Liver (tissue), 9 donors: ENCODE data around the gene IGSF1. TPM values are rescaled to one million over a fixed set of nuclear protein-coding genes. Genes with fewer than 3 reads are reported as not detected.

Experiments
- DNase-seq: peaks from one replicate; pipeline ENCODE4 v3.0.0-alpha.2; 2017; ENCODE audit warnings: low spot score
- H3K27ac ChIP-seq, 2 donors: one replicate each; pipeline ENCODE4 v1.7.0; 2013; ENCODE audit warnings: inconsistent platforms in 2 of 2, low read length in 2 of 2, control low read depth in 1 of 2, low read depth in 1 of 2, mild to moderate bottlenecking in 1 of 2
- H3K27me3 ChIP-seq, 4 donors: one replicate each; pipeline versions ENCODE4 v1.6.1 to v1.7.0; 2013; ENCODE audit warnings: low read length in 3 of 4, inconsistent platforms in 1 of 4, mild to moderate bottlenecking in 1 of 4, moderate library complexity in 1 of 4; ENCODE audit not compliant: control insufficient read depth in 4 of 4, insufficient read depth in 4 of 4
- H3K36me3 ChIP-seq, 4 donors: one replicate each; pipeline versions ENCODE4 v1.6.1 to v1.7.0; 2013; ENCODE audit warnings: low read length in 3 of 4, mild to moderate bottlenecking in 3 of 4, low read depth in 1 of 4, moderate library complexity in 1 of 4; ENCODE audit not compliant: control insufficient read depth in 4 of 4, insufficient read depth in 3 of 4
- H3K4me1 ChIP-seq, 4 donors: one replicate each; pipeline versions ENCODE4 v1.6.1 to v1.7.0; 2013; ENCODE audit warnings: low read length in 3 of 4, mild to moderate bottlenecking in 3 of 4, moderate library complexity in 1 of 4; ENCODE audit not compliant: control insufficient read depth in 4 of 4, insufficient read depth in 4 of 4
- H3K4me3 ChIP-seq, 3 donors: one replicate each; pipeline versions ENCODE4 v1.6.1 to v1.7.0; 2013; ENCODE audit warnings: low read length in 3 of 3, control low read depth in 1 of 3, low read depth in 1 of 3, mild to moderate bottlenecking in 1 of 3
- H3K9ac ChIP-seq, 2 donors: one replicate each; pipeline ENCODE4 v1.7.0; 2013; ENCODE audit warnings: low read length in 2 of 2, mild to moderate bottlenecking in 2 of 2, moderate library complexity in 2 of 2, control low read depth in 1 of 2, low read depth in 1 of 2
- H3K9me3 ChIP-seq, 4 donors: one replicate each; pipeline versions ENCODE4 v1.6.1 to v1.7.0; 2013; ENCODE audit warnings: low read length in 3 of 4; ENCODE audit not compliant: control insufficient read depth in 4 of 4
- EGR1 ChIP-seq, 2 donors: IDR thresholded peaks; 2 replicates each; pipeline ENCODE4 v1.6.1; 2016 to 2018; ENCODE audit warnings: antibody characterized with exemption in 2 of 2, low read depth in 2 of 2
- FOXA1 ChIP-seq: IDR thresholded peaks from 2 replicates; pipeline ENCODE4 v1.6.1; 2016; ENCODE audit warnings: antibody characterized with exemption
- FOXA2 ChIP-seq: IDR thresholded peaks from 2 replicates; pipeline ENCODE4 v1.6.1; 2016; ENCODE audit warnings: antibody characterized with exemption
- GABPA ChIP-seq, 2 donors: IDR thresholded peaks in 1 of 2; conservative IDR thresholded peaks in 1 of 2; 2 replicates each; pipeline ENCODE4 v1.6.1; 2016; ENCODE audit warnings: antibody characterized with exemption in 2 of 2, mild to moderate bottlenecking in 1 of 2, moderate library complexity in 1 of 2
- HNF4A ChIP-seq, 2 donors: conservative IDR thresholded peaks; 2 replicates each; pipeline ENCODE4 v1.6.1; 2016; ENCODE audit warnings: antibody characterized with exemption in 2 of 2, mild to moderate bottlenecking in 2 of 2
- HNF4G ChIP-seq: IDR thresholded peaks from 2 replicates; pipeline ENCODE4 v1.6.1; 2016; ENCODE audit warnings: antibody characterized with exemption
- JUND ChIP-seq, 2 donors: IDR thresholded peaks; 2 replicates each; pipeline ENCODE4 v1.6.1; 2016; ENCODE audit warnings: antibody characterized with exemption in 2 of 2
- NR2F2 ChIP-seq: IDR thresholded peaks from 2 replicates; pipeline ENCODE4 v1.6.1; 2016; ENCODE audit warnings: antibody characterized with exemption
- RAD21 ChIP-seq, 2 donors: IDR thresholded peaks; 2 replicates each; pipeline ENCODE4 v1.6.1; 2016; ENCODE audit warnings: antibody characterized with exemption in 2 of 2, mild to moderate bottlenecking in 2 of 2
- RXRA ChIP-seq, 2 donors: IDR thresholded peaks; 2 replicates each; pipeline ENCODE4 v1.6.1; 2017 to 2018; ENCODE audit warnings: antibody characterized with exemption in 2 of 2, mild to moderate bottlenecking in 1 of 2
- SP1 ChIP-seq: IDR thresholded peaks from 2 replicates; pipeline ENCODE4 v1.6.1; 2018; ENCODE audit warnings: antibody characterized with exemption, mild to moderate bottlenecking
- TAF1 ChIP-seq: conservative IDR thresholded peaks from 2 replicates; pipeline ENCODE4 v1.6.1; 2016; ENCODE audit warnings: antibody characterized with exemption, mild to moderate bottlenecking
- YY1 ChIP-seq: IDR thresholded peaks from 2 replicates; pipeline ENCODE4 v1.6.1; 2016; ENCODE audit warnings: antibody characterized with exemption, mild to moderate bottlenecking
- WGBS: extraction: QIAGEN DNeasy Blood & Tissue Kit; methylation state at CpG from one replicate; pipeline ENCODE4 v1.1.7; 2013; 5-methylcytosine and 5-hydroxymethylcytosine counted together
- polyA plus RNA-seq, 2 donors: library from polyadenylated mRNA; stranded (reverse) in 1 of 2; unstranded in 1 of 2; fragments of 200-250 nt in 1 of 2; fragments of >200 nt in 1 of 2; fragmentation: Nextera tagmentation in 1 of 2; extraction: Ambion mirVana in 1 of 2; gene quantifications; one replicate each; pipeline versions ENCODE4 v1.2.1 to v1.2.3, GENCODE V29; 2013 to 2015
- total RNA-seq, 2 donors: library from RNA; depleted of rRNA; stranded (reverse); fragments of >200 nt; gene quantifications; one replicate each; pipeline ENCODE4 v1.2.3, GENCODE V29; 2014
- TF ChIP-seq, protein P1 (sequence below): fragments of 150-350 bp; IDR thresholded peaks from 2 replicates; pipeline ENCODE4 v1.5.1; 2017; ENCODE audit warnings: improper control_type of control experiment, low read depth, low read length; ENCODE audit not compliant: missing input control
- TF ChIP-seq, protein P2 (sequence below): IDR thresholded peaks from 2 replicates; pipeline ENCODE4 v1.6.1; 2016; ENCODE audit warnings: antibody characterized with exemption
- TF ChIP-seq, protein P3 (sequence below): IDR thresholded peaks from 2 replicates; pipeline ENCODE4 v1.6.1; 2016; ENCODE audit warnings: antibody characterized with exemption
- TF ChIP-seq, protein P4 (sequence below): IDR thresholded peaks from 2 replicates; pipeline ENCODE4 v1.6.1; 2016; ENCODE audit warnings: antibody characterized with exemption
- TF ChIP-seq, protein P5 (sequence below): IDR thresholded peaks from 2 replicates; pipeline ENCODE4 v1.6.1; 2016; ENCODE audit warnings: antibody characterized with exemption, mild to moderate bottlenecking
- donor health status: healthy.
- donor health status: healthy.
- donor health status: healthy.
- donor health status: healthy.
- donor health status: healthy.

IGSF1 gene
- total and polyA plus RNA-seq, 4 donors, result 0.15 to 50.7 (median 0.19) TPM

DNA sequence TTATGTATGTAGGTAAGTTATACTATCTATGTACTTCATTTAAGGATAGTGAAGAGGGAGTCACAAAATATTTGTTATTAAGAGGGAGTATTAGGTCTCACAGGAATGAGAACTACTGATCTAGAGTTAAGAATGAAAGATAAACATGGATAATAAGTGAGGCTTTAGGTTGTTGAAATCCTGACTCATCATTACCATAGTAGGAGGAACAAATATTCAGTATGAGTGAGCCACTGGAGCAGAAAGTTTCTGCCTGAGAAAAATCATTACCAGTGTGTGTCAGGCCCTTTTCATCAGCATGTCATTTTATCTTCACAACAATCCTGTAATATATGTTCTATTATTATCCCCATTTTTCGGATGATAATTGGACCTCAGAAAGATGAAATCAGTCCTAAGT, 27.2 kb upstream of the IGSF1 start:
- no peak for DNase-seq

DNA sequence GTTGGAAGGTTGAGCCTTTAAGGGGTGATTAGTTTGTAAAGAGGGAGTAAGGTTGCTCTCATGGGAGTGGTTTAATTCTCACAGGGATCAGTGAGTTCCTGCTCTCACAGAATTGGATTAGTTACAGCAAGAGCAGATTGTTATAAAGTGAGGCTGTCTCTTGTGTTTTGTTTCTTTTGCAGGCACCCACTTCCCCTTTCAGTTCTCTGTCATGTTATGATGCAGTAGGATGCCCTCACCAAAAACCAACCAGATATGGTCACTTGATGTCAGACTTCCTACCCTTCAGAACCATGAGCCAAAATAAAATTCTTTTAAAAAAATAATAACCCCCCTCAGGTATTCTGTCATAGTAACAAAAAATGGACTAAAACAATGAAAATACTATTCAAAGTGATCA, 19.9 kb upstream of the IGSF1 start:
- H3K27ac ChIP-seq, result no peak overlapping the region
- no peaks in the 10 kb centered on the region for H3K9me3 ChIP-seq
- H3K4me1 ChIP-seq, result no peaks in the 10 kb centered on the region
- no peaks in the 10 kb centered on the region for H3K36me3 ChIP-seq
- H3K4me3 ChIP-seq, result no peak overlapping the region
- no peak overlapping the region for H3K9ac ChIP-seq
- no peak for DNase-seq
- H3K27me3 ChIP-seq, result no peaks in the 10 kb centered on the region
- TF ChIP-seq YY1, result no peak
- no peak for TF ChIP-seq GABPA (IDR thresholded peaks at IDR 0.05 in 1 of 2, conservative IDR thresholded peaks at IDR 0.05 in 1 of 2)
- TF ChIP-seq SP1, result no peak
- TF ChIP-seq FOXA1, result no peak
- no peak for TF ChIP-seq RXRA (IDR thresholded peaks at IDR 0.05)
- no peak for TF ChIP-seq TAF1
- TF ChIP-seq, protein P1, sequence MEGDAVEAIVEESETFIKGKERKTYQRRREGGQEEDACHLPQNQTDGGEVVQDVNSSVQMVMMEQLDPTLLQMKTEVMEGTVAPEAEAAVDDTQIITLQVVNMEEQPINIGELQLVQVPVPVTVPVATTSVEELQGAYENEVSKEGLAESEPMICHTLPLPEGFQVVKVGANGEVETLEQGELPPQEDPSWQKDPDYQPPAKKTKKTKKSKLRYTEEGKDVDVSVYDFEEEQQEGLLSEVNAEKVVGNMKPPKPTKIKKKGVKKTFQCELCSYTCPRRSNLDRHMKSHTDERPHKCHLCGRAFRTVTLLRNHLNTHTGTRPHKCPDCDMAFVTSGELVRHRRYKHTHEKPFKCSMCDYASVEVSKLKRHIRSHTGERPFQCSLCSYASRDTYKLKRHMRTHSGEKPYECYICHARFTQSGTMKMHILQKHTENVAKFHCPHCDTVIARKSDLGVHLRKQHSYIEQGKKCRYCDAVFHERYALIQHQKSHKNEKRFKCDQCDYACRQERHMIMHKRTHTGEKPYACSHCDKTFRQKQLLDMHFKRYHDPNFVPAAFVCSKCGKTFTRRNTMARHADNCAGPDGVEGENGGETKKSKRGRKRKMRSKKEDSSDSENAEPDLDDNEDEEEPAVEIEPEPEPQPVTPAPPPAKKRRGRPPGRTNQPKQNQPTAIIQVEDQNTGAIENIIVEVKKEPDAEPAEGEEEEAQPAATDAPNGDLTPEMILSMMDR, result no peak
- TF ChIP-seq, protein P2, sequence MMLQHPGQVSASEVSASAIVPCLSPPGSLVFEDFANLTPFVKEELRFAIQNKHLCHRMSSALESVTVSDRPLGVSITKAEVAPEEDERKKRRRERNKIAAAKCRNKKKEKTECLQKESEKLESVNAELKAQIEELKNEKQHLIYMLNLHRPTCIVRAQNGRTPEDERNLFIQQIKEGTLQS, result no peak
- no peak for TF ChIP-seq EGR1 (IDR thresholded peaks at IDR 0.05; ENCODE audit: low read depth in 2 of 2)
- TF ChIP-seq FOXA2, result no peak
- TF ChIP-seq NR2F2, result no peak
- no peak for TF ChIP-seq HNF4A (conservative IDR thresholded peaks at IDR 0.05)

More for the DNA sequence above, 27.2 kb upstream of the IGSF1 start:
- Histone ChIP-seq H3K4me3 (no peak overlapping the region), H3K9ac (no peak overlapping the region), H3K9me3 (no peaks in the 10 kb centered on the region), H3K27me3 (peaks cover 0 to 6% (median 0%) of the 10 kb centered on the region in 4 donors), H3K36me3 (no peaks in the 10 kb centered on the region), H3K27ac (no peak overlapping the region), H3K4me1 (no peaks in the 10 kb centered on the region)
- no peak for TF ChIP-seq NR2F2
- no peak for TF ChIP-seq RAD21 (IDR thresholded peaks at IDR 0.05)
- TF ChIP-seq, protein P3, sequence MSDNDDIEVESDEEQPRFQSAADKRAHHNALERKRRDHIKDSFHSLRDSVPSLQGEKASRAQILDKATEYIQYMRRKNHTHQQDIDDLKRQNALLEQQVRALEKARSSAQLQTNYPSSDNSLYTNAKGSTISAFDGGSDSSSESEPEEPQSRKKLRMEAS, result no peak
- no peak for TF ChIP-seq RXRA (IDR thresholded peaks at IDR 0.05)
- TF ChIP-seq, protein P2, result no peak
- TF ChIP-seq HNF4A (conservative IDR thresholded peaks at IDR 0.05), result no peak
- TF ChIP-seq, protein P4, sequence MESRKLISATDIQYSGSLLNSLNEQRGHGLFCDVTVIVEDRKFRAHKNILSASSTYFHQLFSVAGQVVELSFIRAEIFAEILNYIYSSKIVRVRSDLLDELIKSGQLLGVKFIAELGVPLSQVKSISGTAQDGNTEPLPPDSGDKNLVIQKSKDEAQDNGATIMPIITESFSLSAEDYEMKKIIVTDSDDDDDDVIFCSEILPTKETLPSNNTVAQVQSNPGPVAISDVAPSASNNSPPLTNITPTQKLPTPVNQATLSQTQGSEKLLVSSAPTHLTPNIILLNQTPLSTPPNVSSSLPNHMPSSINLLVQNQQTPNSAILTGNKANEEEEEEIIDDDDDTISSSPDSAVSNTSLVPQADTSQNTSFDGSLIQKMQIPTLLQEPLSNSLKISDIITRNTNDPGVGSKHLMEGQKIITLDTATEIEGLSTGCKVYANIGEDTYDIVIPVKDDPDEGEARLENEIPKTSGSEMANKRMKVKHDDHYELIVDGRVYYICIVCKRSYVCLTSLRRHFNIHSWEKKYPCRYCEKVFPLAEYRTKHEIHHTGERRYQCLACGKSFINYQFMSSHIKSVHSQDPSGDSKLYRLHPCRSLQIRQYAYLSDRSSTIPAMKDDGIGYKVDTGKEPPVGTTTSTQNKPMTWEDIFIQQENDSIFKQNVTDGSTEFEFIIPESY, result no peak
- TF ChIP-seq TAF1, result no peak
- TF ChIP-seq SP1, result no peak
- no peak for TF ChIP-seq FOXA1
- no peak for TF ChIP-seq FOXA2
- TF ChIP-seq, protein P1, result no peak
- no peak for TF ChIP-seq EGR1 (IDR thresholded peaks at IDR 0.05; ENCODE audit: low read depth in 2 of 2)
- no peak for TF ChIP-seq JUND (IDR thresholded peaks at IDR 0.05)
- TF ChIP-seq GABPA (IDR thresholded peaks at IDR 0.05 in 1 of 2, conservative IDR thresholded peaks at IDR 0.05 in 1 of 2), result no peak
- TF ChIP-seq YY1, result no peak
- no peak for TF ChIP-seq HNF4G
- TF ChIP-seq, protein P5, sequence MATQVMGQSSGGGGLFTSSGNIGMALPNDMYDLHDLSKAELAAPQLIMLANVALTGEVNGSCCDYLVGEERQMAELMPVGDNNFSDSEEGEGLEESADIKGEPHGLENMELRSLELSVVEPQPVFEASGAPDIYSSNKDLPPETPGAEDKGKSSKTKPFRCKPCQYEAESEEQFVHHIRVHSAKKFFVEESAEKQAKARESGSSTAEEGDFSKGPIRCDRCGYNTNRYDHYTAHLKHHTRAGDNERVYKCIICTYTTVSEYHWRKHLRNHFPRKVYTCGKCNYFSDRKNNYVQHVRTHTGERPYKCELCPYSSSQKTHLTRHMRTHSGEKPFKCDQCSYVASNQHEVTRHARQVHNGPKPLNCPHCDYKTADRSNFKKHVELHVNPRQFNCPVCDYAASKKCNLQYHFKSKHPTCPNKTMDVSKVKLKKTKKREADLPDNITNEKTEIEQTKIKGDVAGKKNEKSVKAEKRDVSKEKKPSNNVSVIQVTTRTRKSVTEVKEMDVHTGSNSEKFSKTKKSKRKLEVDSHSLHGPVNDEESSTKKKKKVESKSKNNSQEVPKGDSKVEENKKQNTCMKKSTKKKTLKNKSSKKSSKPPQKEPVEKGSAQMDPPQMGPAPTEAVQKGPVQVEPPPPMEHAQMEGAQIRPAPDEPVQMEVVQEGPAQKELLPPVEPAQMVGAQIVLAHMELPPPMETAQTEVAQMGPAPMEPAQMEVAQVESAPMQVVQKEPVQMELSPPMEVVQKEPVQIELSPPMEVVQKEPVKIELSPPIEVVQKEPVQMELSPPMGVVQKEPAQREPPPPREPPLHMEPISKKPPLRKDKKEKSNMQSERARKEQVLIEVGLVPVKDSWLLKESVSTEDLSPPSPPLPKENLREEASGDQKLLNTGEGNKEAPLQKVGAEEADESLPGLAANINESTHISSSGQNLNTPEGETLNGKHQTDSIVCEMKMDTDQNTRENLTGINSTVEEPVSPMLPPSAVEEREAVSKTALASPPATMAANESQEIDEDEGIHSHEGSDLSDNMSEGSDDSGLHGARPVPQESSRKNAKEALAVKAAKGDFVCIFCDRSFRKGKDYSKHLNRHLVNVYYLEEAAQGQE, result no peak
- 70% methylated on average over 1 of the region's 1 CpG for WGBS
